Gastroesophageal sphincter (tissue), 4 donors: ENCODE data around the gene VNN1. TPM values are rescaled to one million over a fixed set of nuclear protein-coding genes. Genes with fewer than 3 reads are reported as not detected.

Experiments
- ATAC-seq: fragments of 150-250 bp; one replicate; pipeline ENCODE4 v1.9.1; 2016; ENCODE audit warnings: mild to moderate bottlenecking, moderate library complexity
- H3K27ac ChIP-seq, 4 donors: fragments of 200-600 bp; sonication (generic) in 3 of 4; 1 replicate in 3 of 4; 2 replicates in 1 of 4; pipeline ENCODE4 v1.5.1; 2016 to 2019
- H3K27me3 ChIP-seq: fragments of 200-600 bp; sonication (generic); one replicate; pipeline ENCODE4 v1.5.1; 2019
- H3K36me3 ChIP-seq, 2 donors: fragments of 200-600 bp; sonication (generic); one replicate each; pipeline ENCODE4 v1.5.1; 2019; ENCODE audit warnings: control low read depth in 1 of 2
- H3K4me1 ChIP-seq, 3 donors: fragments of 200-600 bp; sonication (generic); 1 replicate in 2 of 3; 2 replicates in 1 of 3; pipeline ENCODE4 v1.5.1; 2016 to 2019; ENCODE audit warnings: control low read depth in 2 of 3
- H3K4me3 ChIP-seq, 2 donors: fragments of 200-600 bp; sonication (generic); one replicate each; pipeline ENCODE4 v1.5.1; 2019; ENCODE audit warnings: mild to moderate bottlenecking in 1 of 2, moderate library complexity in 1 of 2
- H3K9me3 ChIP-seq, 3 donors: fragments of 200-600 bp; sonication (generic); one replicate each; pipeline ENCODE4 v1.5.1; 2017 to 2019; ENCODE audit warnings: control low read depth in 2 of 3
- CTCF ChIP-seq, 4 experiments: fragments of 200-600 bp in 2 of 4; fragments of 450-650 bp in 2 of 4; sonication (generic) in 1 of 4; IDR thresholded peaks; one replicate each; pipeline ENCODE4 v1.5.1; 2017 to 2019; ENCODE audit warnings: antibody characterized with exemption in 4 of 4, mild to moderate bottlenecking in 2 of 4, moderate library complexity in 2 of 4
- EP300 ChIP-seq: sonication (generic); formaldehyde crosslinking; IDR thresholded peaks from one replicate; pipeline ENCODE4 v1.6.1; 2017; ENCODE audit warnings: antibody characterized with exemption, mild to moderate bottlenecking
- POLR2A ChIP-seq, 2 donors: fragments of 450-650 bp; IDR thresholded peaks; one replicate each; pipeline ENCODE4 v1.6.1; 2017; ENCODE audit warnings: antibody characterized with exemption in 2 of 2, mild to moderate bottlenecking in 2 of 2, moderate library complexity in 1 of 2
- POLR2AphosphoS5 ChIP-seq: sonication (generic); formaldehyde crosslinking; IDR thresholded peaks from one replicate; pipeline ENCODE4 v1.6.1; 2017; ENCODE audit warnings: antibody characterized with exemption
- WGBS, 2 donors: methylation state at CpG; one replicate each; pipeline ENCODE4 v1.1.5; 2018; ENCODE audit warnings: low coverage in 1 of 2; 5-methylcytosine and 5-hydroxymethylcytosine counted together
- total RNA-seq, 4 donors: library from RNA; depleted of rRNA; stranded (reverse); fragments of >200 nt; gene quantifications; one replicate each; pipeline ENCODE4 v1.1.0, GENCODE V29; 2016

Gene VNN1
- total RNA-seq, 4 donors from 2014 or later = 0.15 to 3.9 (median 2.2) TPM; not detected in 1

GRCh38 chr6:132748446-132748845, 34.6 kb upstream of the VNN1 start:
- no peak for ATAC-seq
- H3K4me1 ChIP-seq = no peaks in the 10 kb centered on the region
- no peak overlapping the region for H3K4me3 ChIP-seq
- H3K36me3 ChIP-seq = no peaks in the 10 kb centered on the region
- TF ChIP-seq POLR2A (IDR thresholded peaks at IDR 0.05) (no peak), CTCF (IDR thresholded peaks at IDR 0.05) (no peak), EP300 (no peak), POLR2AphosphoS5 (no peak)
- 89 to 100% methylated on average over 1 of the region's 1 CpG for WGBS, 2 donors
- H3K27me3 ChIP-seq = no peaks in the 10 kb centered on the region
- H3K9me3 ChIP-seq = no peaks in the 10 kb centered on the region
- H3K27ac ChIP-seq = no peak overlapping the region

- Histone ChIP-seq H3K27me3 (no peaks in the 10 kb centered on the region), H3K4me1 (no peaks in the 10 kb centered on the region), H3K4me3 (no peak overlapping the region), H3K36me3 (no peaks in the 10 kb centered on the region), H3K27ac (no peak overlapping the region), H3K9me3 (no peaks in the 10 kb centered on the region)
- ATAC-seq = no peak
- TF ChIP-seq POLR2AphosphoS5 = no peak
- TF ChIP-seq POLR2A (IDR thresholded peaks at IDR 0.05) = no peak
- TF ChIP-seq CTCF (IDR thresholded peaks at IDR 0.05) = no peak
- TF ChIP-seq EP300 = no peak
- 42% methylated on average over 1 of the region's 1 CpG; no CpG with 5 or more reads in 1 of the 2 donors for WGBS, 2 donors
These were observed 32.2 kb upstream of the VNN1 start for GRCh38 chr6:132746048-132746447.

- Histone ChIP-seq H3K27me3 (no peaks in the 10 kb centered on the region), H3K36me3 (no peaks in the 10 kb centered on the region), H3K27ac (no peak overlapping the region), H3K4me3 (no peak overlapping the region), H3K9me3 (no peaks in the 10 kb centered on the region), H3K4me1 (no peaks in the 10 kb centered on the region)
- peak; percentile 41 for ATAC-seq
- no peak for TF ChIP-seq POLR2AphosphoS5
- no peak for TF ChIP-seq EP300
- no peak for TF ChIP-seq CTCF (IDR thresholded peaks at IDR 0.05)
- TF ChIP-seq POLR2A (IDR thresholded peaks at IDR 0.05) = no peak
- 80 to 91% methylated on average over 3 to 4 of the region's 4 CpGs for WGBS, 2 donors
These were observed 28.6 kb upstream of the VNN1 start for GRCh38 chr6:132742495-132742894.

- H3K27ac ChIP-seq = no peak overlapping the region
- H3K4me3 ChIP-seq = no peak overlapping the region
- 50% methylated on average over 1 of the region's 1 CpG; no CpG with 5 or more reads in 1 of the 2 donors for WGBS, 2 donors
- H3K4me1 ChIP-seq = no peaks in the 10 kb centered on the region
- ATAC-seq = no peak
- no peaks in the 10 kb centered on the region for H3K36me3 ChIP-seq
- TF ChIP-seq POLR2AphosphoS5 = no peak
- TF ChIP-seq POLR2A (IDR thresholded peaks at IDR 0.05) = no peak
- TF ChIP-seq CTCF (IDR thresholded peaks at IDR 0.05) = no peak
- TF ChIP-seq EP300 = no peak
- no peaks in the 10 kb centered on the region for H3K27me3 ChIP-seq
- no peaks in the 10 kb centered on the region for H3K9me3 ChIP-seq
These were observed 27.4 kb upstream of the VNN1 start for GRCh38 chr6:132741281-132741680.

GRCh38 chr6:132736239-132736638, 22.4 kb upstream of the VNN1 start:
- H3K36me3 ChIP-seq = no peaks in the 10 kb centered on the region
- TF ChIP-seq POLR2A (IDR thresholded peaks at IDR 0.05) (no peak), CTCF (IDR thresholded peaks at IDR 0.05) (no peak), POLR2AphosphoS5 (no peak), EP300 (no peak)
- no peak overlapping the region for H3K4me3 ChIP-seq
- ATAC-seq = no peak
- H3K27ac ChIP-seq = no peak overlapping the region
- H3K4me1 ChIP-seq = peaks cover 0 to 9% (median 0%) of the 10 kb centered on the region in 3 donors
- H3K27me3 ChIP-seq = no peaks in the 10 kb centered on the region
- H3K9me3 ChIP-seq = no peaks in the 10 kb centered on the region
- WGBS, 2 donors = 86 to 100% methylated on average over 1 of the region's 1 CpG
